B cell (primary cell): Measurements from ENCODE around the gene GSC2. TPM values are rescaled to one million over a fixed set of nuclear protein-coding genes. Genes with fewer than 3 reads are reported as not detected.
A peak's percentile ranks its signal among the peaks of the same experiment; 100 is the strongest.

Source experiments
- ATAC-seq: fragments of 200-7000 bp; cut with Tn5 transposase; one replicate; pipeline ENCODE4 v1.10.0; 2021; ENCODE audit warnings: low read depth, mild to moderate bottlenecking, moderate number of reproducible peaks, moderate library complexity
- CTCF ChIA-PET: fragments of 350-600 bp; sonication (Branson Sonifier 250); formaldehyde crosslinking; loops from one replicate; lab custom pipeline; 2021; ENCODE audit warnings: antibody characterized with exemption, inconsistent platforms; lab: Charles Lee
- POLR2A ChIA-PET: fragments of 350-600 bp; sonication (Branson Sonifier 250); formaldehyde crosslinking; loops from one replicate; lab custom pipeline; 2021; ENCODE audit warnings: antibody characterized with exemption; lab: Charles Lee
- DNase-seq: peaks from one replicate; pipeline ENCODE4 v3.0.0; 2013
- H2AFZ ChIP-seq: 2 replicates; pipeline ENCODE4 v1.6.1; 2012; ENCODE audit warnings: mild to moderate bottlenecking, low read depth, low read length; ENCODE audit not compliant: insufficient read depth, poor library complexity, severe bottlenecking
- H3K27ac ChIP-seq, 2 donors: 1 replicate in 1 of 2; 2 replicates in 1 of 2; pipeline ENCODE4 v1.5.1; 2012 to 2013; ENCODE audit warnings: low read length in 2 of 2, mild to moderate bottlenecking in 2 of 2, moderate library complexity in 1 of 2
- H3K27me3 ChIP-seq, 4 experiments: fragments of 200-600 bp in 1 of 4; sonication (generic) in 1 of 4; replicated peaks in 1 of 4; 1 replicate in 2 of 4; 2 replicates in 2 of 4; pipeline versions ENCODE4 v1.6.1 to v1.7.0; 2013 to 2016; ENCODE audit warnings: low read length in 3 of 4, mild to moderate bottlenecking in 2 of 4, mixed read lengths in 1 of 4, moderate library complexity in 1 of 4; ENCODE audit not compliant: insufficient read depth in 4 of 4, control insufficient read depth in 3 of 4; ENCODE audit errors: control extremely low read depth in 1 of 4
- H3K36me3 ChIP-seq, 2 experiments: replicated peaks in 1 of 2; 1 replicate in 1 of 2; 2 replicates in 1 of 2; pipeline versions ENCODE4 v1.6.1 to v1.7.1; 2013; ENCODE audit warnings: low read length in 1 of 2; ENCODE audit not compliant: insufficient read depth in 2 of 2, control insufficient read depth in 1 of 2; ENCODE audit errors: control extremely low read depth in 1 of 2, extremely low read depth in 1 of 2
- H3K4me1 ChIP-seq, 2 donors: fragments of 200-600 bp in 1 of 2; sonication (generic) in 1 of 2; 1 replicate in 1 of 2; 2 replicates in 1 of 2; pipeline versions ENCODE4 v1.5.1 to v1.6.1; 2013 to 2017; ENCODE audit warnings: low read length in 2 of 2; ENCODE audit not compliant: control insufficient read depth in 2 of 2, insufficient read depth in 2 of 2
- H3K4me2 ChIP-seq: replicated peaks from 2 replicates; pipeline ENCODE3; 2012; ENCODE audit warnings: mild to moderate bottlenecking, low read depth, low read length; ENCODE audit not compliant: poor library complexity, severe bottlenecking
- H3K4me3 ChIP-seq, 5 experiments: fragments of 200-600 bp in 1 of 5; sonication (generic) in 1 of 5; 1 replicate in 3 of 5; 2 replicates in 2 of 5; pipeline versions ENCODE4 v1.5.1 to v1.7.0; 2011 to 2016; ENCODE audit warnings: low read length in 4 of 5, mild to moderate bottlenecking in 4 of 5, low read depth in 2 of 5, control low read depth in 1 of 5, moderate library complexity in 1 of 5; ENCODE audit not compliant: insufficient read depth in 1 of 5; ENCODE audit errors: control extremely low read depth in 1 of 5, extremely low read depth in 1 of 5
- H3K79me2 ChIP-seq: fragments of 200-600 bp; sonication (generic); one replicate; pipeline ENCODE4 v1.6.0; 2016; ENCODE audit warnings: low read length; ENCODE audit not compliant: control insufficient read depth, insufficient read depth
- H3K9ac ChIP-seq: fragments of 200-600 bp; sonication (generic); 2 replicates; pipeline ENCODE4 v1.6.1; 2017; ENCODE audit warnings: mild to moderate bottlenecking, low read length, moderate library complexity
- H3K9me3 ChIP-seq, 3 donors: one replicate each; pipeline versions ENCODE4 v1.6.1 to v1.7.1; 2013; ENCODE audit warnings: low read length in 2 of 3; ENCODE audit not compliant: control insufficient read depth in 2 of 3, insufficient read depth in 1 of 3; ENCODE audit errors: control extremely low read depth in 1 of 3
- H4K20me1 ChIP-seq: 2 replicates; pipeline ENCODE4 v1.6.0; 2012; ENCODE audit warnings: mild to moderate bottlenecking, low read length; ENCODE audit not compliant: insufficient read depth, control insufficient read depth, poor library complexity, severe bottlenecking
- H3K27ac Mint-ChIP-seq: one replicate; pipeline ENCODE4 v1.8.0; 2021; ENCODE audit warnings: mixed read lengths
- H3K27me3 Mint-ChIP-seq: one replicate; pipeline ENCODE4 v1.8.0; 2021; ENCODE audit warnings: mixed read lengths
- H3K4me1 Mint-ChIP-seq: one replicate; pipeline ENCODE4 v1.8.0; 2021; ENCODE audit warnings: mixed read lengths
- H3K4me3 Mint-ChIP-seq: one replicate; pipeline ENCODE4 v1.8.0; 2021; ENCODE audit warnings: mixed read lengths
- H3K9me3 Mint-ChIP-seq: one replicate; pipeline ENCODE4 v1.8.0; 2022; ENCODE audit warnings: mixed read lengths; ENCODE audit not compliant: insufficient read depth
- EZH2 ChIP-seq: IDR thresholded peaks from 2 replicates; pipeline ENCODE4 v1.6.1; 2012; ENCODE audit warnings: borderline replicate concordance, low read depth, mild to moderate bottlenecking, moderate library complexity, low read length; ENCODE audit not compliant: insufficient read depth, poor library complexity, severe bottlenecking
- WGBS: methylation state at CpG from one replicate; pipeline ENCODE4 v1.1.5; 2013; ENCODE audit warnings: missing lambda C conversion rate; ENCODE audit not compliant: insufficient coverage; 5-methylcytosine and 5-hydroxymethylcytosine counted together
- intact Hi-C: fragments of 100-400 bp; cut with micrococcal nuclease; formaldehyde crosslinking; loops from one replicate; pipeline ENCODE4 v1.10.0; 2022
- polyA plus RNA-seq: library from polyadenylated mRNA; depleted of rRNA; stranded (reverse); fragments of >200 nt; gene quantifications from 2 replicates; pipeline ENCODE4 v1.2.3, GENCODE V29; 2012
- total RNA-seq, 2 donors: library from RNA; stranded (reverse); fragments of 120-200 nt in 1 of 2; gene quantifications; 1 replicate in 1 of 2; 2 replicates in 1 of 2; pipeline versions ENCODE4 v1.2.3 to v1.2.4, GENCODE V29; 2013 to 2022
- TF ChIP-seq, protein P1 (sequence below): fragments of 200-600 bp; IDR thresholded peaks from one replicate; pipeline ENCODE4 v1.8.0; 2022; ENCODE audit warnings: antibody characterized with exemption, mild to moderate bottlenecking

GSC2 gene
- total and polyA plus RNA-seq, 2 donors (not counting 1 experiment from before 2014, with no cell fraction given), result not detected

DNA sequence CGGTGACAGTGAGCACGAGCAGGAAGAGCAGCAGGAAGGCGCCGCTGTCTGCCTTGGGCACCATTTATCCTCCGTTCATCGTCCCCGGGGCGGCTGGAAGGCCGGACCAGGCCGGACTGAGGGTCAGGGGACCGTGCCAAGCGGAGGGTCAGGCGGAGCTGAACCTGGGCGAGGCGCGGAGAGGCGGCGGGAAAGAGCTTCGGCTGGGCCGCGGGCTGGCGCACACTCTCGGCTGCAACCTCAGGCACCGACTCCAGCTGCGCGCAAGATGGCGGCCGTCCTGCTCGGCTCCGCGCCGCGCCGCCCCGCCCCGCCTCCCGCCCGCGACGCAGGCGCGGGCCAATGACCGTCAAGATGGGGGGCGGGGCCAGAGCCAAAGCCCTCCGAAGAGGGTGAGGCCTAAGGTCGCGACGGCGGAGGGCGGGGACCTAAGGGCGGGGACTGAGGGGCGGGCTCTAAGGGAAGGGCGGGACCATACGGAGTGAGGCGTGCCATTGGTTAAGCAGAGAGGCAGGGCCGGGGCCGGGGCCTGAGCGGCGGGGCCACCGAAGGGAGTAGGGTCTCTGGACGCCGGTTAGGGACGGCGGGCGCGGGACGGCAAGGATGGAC lies 27.8 kb downstream of the GSC2 start, which contains the start of gene DGCR2:
DGCR2 (minus strand) TSS at position 270 of the 609 bp plus-strand sequence; CDS start at position 64, 206 bp downstream.
- under 1% methylated on average over 67 of the region's 67 CpGs for WGBS
- no peaks in the 10 kb centered on the region for H3K27me3 ChIP-seq
- peak within 1 kb of the TSS; percentile 88 for H3K4me2 ChIP-seq
- H3K27me3 Mint-ChIP-seq, result no peaks in the 10 kb centered on the region
- H3K4me3 Mint-ChIP-seq, result peak within 1 kb of the TSS; percentile 94
- peak; percentile 97 for ATAC-seq
- TF ChIP-seq, protein P1, sequence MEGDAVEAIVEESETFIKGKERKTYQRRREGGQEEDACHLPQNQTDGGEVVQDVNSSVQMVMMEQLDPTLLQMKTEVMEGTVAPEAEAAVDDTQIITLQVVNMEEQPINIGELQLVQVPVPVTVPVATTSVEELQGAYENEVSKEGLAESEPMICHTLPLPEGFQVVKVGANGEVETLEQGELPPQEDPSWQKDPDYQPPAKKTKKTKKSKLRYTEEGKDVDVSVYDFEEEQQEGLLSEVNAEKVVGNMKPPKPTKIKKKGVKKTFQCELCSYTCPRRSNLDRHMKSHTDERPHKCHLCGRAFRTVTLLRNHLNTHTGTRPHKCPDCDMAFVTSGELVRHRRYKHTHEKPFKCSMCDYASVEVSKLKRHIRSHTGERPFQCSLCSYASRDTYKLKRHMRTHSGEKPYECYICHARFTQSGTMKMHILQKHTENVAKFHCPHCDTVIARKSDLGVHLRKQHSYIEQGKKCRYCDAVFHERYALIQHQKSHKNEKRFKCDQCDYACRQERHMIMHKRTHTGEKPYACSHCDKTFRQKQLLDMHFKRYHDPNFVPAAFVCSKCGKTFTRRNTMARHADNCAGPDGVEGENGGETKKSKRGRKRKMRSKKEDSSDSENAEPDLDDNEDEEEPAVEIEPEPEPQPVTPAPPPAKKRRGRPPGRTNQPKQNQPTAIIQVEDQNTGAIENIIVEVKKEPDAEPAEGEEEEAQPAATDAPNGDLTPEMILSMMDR, result no peak
- no peak for TF ChIP-seq EZH2
- H3K9ac ChIP-seq, result peak within 1 kb of the TSS; percentile 82
- H3K4me3 ChIP-seq, result peak within 1 kb of the TSS; percentile 67 to 93 (median 83)
- peaks cover 45% of the 10 kb centered on the region for H4K20me1 ChIP-seq
- no peaks in the 10 kb centered on the region for H3K9me3 ChIP-seq
- intact Hi-C loops, result loop anchor here (1.0 to 5.0 kb wide), 7 partner anchors 13 to 995 kb away; partner anchors contain the start of genes C22orf39, CDC45, CLTCL1 and ESS2
- H3K79me2 ChIP-seq, result peaks cover 55% of the 10 kb centered on the region
- no peaks in the 10 kb centered on the region for H3K9me3 Mint-ChIP-seq
- H3K4me1 Mint-ChIP-seq, result peaks cover 45% of the 10 kb centered on the region
- ChIA-PET CTCF (interaction anchor here (1.6 to 2.8 kb wide), 2 partner anchors 16 to 22 kb away, joined by 3 to 9 read pairs; partner anchors contain the start of gene ESS2), POLR2A (interaction anchor here (0.6 to 1.8 kb wide), 7 partner anchors 12 to 1386 kb away, joined by 3 to 20 read pairs (median 3); partner anchors contain the start of genes CDC45, DGCR6 and ESS2)
- H3K27ac ChIP-seq, result peak within 1 kb of the TSS; percentile 63 to 76
- H3K36me3 ChIP-seq, result no peaks in the 10 kb centered on the region
- peaks cover 46 to 49% of the 10 kb centered on the region in 2 donors for H3K4me1 ChIP-seq
- H3K27ac Mint-ChIP-seq, result peak within 1 kb of the TSS; percentile 88
- H2AFZ ChIP-seq, result peak within 1 kb of the TSS; percentile 96
- peak; percentile 97 for DNase-seq
